Endodermal cell (in vitro differentiated cells): ENCODE measurements around the gene CAMK2D. TPM values are rescaled to one million over a fixed set of nuclear protein-coding genes. Genes with fewer than 3 reads are reported as not detected.

ENCODE experiments used
- DNase-seq: peaks from one replicate; pipeline ENCODE4 v3.0.0-alpha.2; 2017
- H3K27ac ChIP-seq: 2 replicates; pipeline ENCODE4 v1.5.1; 2013; ENCODE audit warnings: mild to moderate bottlenecking, low read depth, low read length, moderate library complexity
- H3K27me3 ChIP-seq: 2 replicates; pipeline ENCODE4 v1.6.1; 2013; ENCODE audit warnings: mild to moderate bottlenecking, low read length, moderate library complexity; ENCODE audit not compliant: insufficient read depth, control insufficient read depth, poor library complexity, severe bottlenecking
- H3K36me3 ChIP-seq: 2 replicates; pipeline ENCODE4 v1.7.0; 2013; ENCODE audit warnings: mild to moderate bottlenecking, low read length, moderate library complexity; ENCODE audit not compliant: control insufficient read depth, insufficient read depth
- H3K4me1 ChIP-seq: one replicate; pipeline ENCODE4 v1.7.0; 2013; ENCODE audit warnings: low read length; ENCODE audit not compliant: control insufficient read depth, insufficient read depth
- H3K4me3 ChIP-seq: 2 replicates; pipeline ENCODE4 v1.5.1; 2013; ENCODE audit warnings: mild to moderate bottlenecking, low read length, moderate library complexity
- H3K9ac ChIP-seq: 2 replicates; pipeline ENCODE4 v1.6.1; 2013; ENCODE audit warnings: mild to moderate bottlenecking, low read length, moderate library complexity; ENCODE audit not compliant: poor library complexity, severe bottlenecking; ENCODE audit errors: extremely low read depth
- H3K9me3 ChIP-seq: 2 replicates; pipeline ENCODE4 v1.6.1; 2013; ENCODE audit warnings: mild to moderate bottlenecking, low read length, moderate library complexity; ENCODE audit not compliant: control insufficient read depth
- H3K27ac Mint-ChIP-seq: 2 replicates; pipeline ENCODE4 v1.8.0; 2020; ENCODE audit warnings: mixed read lengths
- H3K27me3 Mint-ChIP-seq: 2 replicates; pipeline ENCODE4 v1.8.0; 2021; ENCODE audit warnings: mild to moderate bottlenecking, mixed read lengths; ENCODE audit not compliant: insufficient read depth
- H3K36me3 Mint-ChIP-seq: 2 replicates; pipeline ENCODE4 v1.8.0; 2020; ENCODE audit warnings: low read depth, mixed read lengths
- H3K4me1 Mint-ChIP-seq: 2 replicates; pipeline ENCODE4 v1.8.0; 2020; ENCODE audit warnings: mixed read lengths
- H3K4me3 Mint-ChIP-seq: 2 replicates; pipeline ENCODE4 v1.8.0; 2020; ENCODE audit warnings: mild to moderate bottlenecking, moderate library complexity, mixed read lengths
- H3K9me3 Mint-ChIP-seq: 2 replicates; pipeline ENCODE4 v1.8.0; 2020; ENCODE audit warnings: mild to moderate bottlenecking, mixed read lengths
- WGBS, 2 experiments: methylation state at CpG; one replicate each; pipeline versions ENCODE4 v1.1.5 to v1.1.7; 2013; ENCODE audit warnings: missing lambda C conversion rate in 2 of 2, mixed read lengths in 1 of 2; ENCODE audit not compliant: insufficient coverage in 1 of 2, insufficient read length in 1 of 2; 5-methylcytosine and 5-hydroxymethylcytosine counted together
- total RNA-seq, 2 donors: library from RNA; stranded (reverse); fragmentation: NEBNext Ultra II Directional in 1 of 2; extraction: Animal tissue kit (Norgen Biotek cat#: 25700) in 1 of 2; gene quantifications; 2 replicates in 1 of 2; 3 replicates in 1 of 2; pipeline ENCODE4 v1.2.1, GENCODE V29; 2021
- TF ChIP-seq, protein P1 (sequence below): fragments of 200-600 bp; sonication (generic); conservative IDR thresholded peaks from 2 replicates; pipeline ENCODE4 v1.5.0; 2021; ENCODE audit warnings: antibody characterized with exemption, mild to moderate bottlenecking

CAMK2D gene
- total RNA-seq, 2 donors from 2014 or later = 91.1 to 120 TPM

DNA sequence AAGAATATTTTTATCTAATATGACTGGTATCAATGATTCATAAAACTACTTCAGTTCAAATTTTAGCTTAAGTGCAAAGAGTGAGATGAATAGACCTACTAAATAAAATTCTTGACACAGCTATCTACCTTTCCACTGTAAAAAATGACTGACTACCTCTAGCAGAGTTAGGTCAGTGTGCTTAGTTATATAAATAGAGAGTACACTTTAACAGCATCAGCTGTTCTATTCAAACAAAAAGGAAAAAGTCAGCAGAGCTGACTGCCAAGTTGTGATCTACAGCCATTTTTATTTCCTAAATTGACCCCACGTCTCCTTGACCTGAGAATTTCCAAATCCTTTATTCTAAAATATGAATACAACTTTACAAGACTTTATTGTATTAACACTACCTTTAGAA lies 262.4 kb downstream of the CAMK2D start:
- H3K27ac ChIP-seq = no peak overlapping the region
- no peak overlapping the region for H3K9ac ChIP-seq
- H3K9me3 ChIP-seq = peaks cover 33% of the 10 kb centered on the region
- H3K36me3 ChIP-seq = peaks cover 81% of the 10 kb centered on the region
- no peaks in the 10 kb centered on the region for H3K27me3 ChIP-seq
- H3K27ac Mint-ChIP-seq = no peak overlapping the region
- H3K27me3 Mint-ChIP-seq = no peaks in the 10 kb centered on the region
- no peak for DNase-seq
- peaks cover 52% of the 10 kb centered on the region for H3K36me3 Mint-ChIP-seq
- TF ChIP-seq, protein P1, sequence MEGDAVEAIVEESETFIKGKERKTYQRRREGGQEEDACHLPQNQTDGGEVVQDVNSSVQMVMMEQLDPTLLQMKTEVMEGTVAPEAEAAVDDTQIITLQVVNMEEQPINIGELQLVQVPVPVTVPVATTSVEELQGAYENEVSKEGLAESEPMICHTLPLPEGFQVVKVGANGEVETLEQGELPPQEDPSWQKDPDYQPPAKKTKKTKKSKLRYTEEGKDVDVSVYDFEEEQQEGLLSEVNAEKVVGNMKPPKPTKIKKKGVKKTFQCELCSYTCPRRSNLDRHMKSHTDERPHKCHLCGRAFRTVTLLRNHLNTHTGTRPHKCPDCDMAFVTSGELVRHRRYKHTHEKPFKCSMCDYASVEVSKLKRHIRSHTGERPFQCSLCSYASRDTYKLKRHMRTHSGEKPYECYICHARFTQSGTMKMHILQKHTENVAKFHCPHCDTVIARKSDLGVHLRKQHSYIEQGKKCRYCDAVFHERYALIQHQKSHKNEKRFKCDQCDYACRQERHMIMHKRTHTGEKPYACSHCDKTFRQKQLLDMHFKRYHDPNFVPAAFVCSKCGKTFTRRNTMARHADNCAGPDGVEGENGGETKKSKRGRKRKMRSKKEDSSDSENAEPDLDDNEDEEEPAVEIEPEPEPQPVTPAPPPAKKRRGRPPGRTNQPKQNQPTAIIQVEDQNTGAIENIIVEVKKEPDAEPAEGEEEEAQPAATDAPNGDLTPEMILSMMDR = no peak
- H3K4me3 ChIP-seq = no peak overlapping the region
- no peaks in the 10 kb centered on the region for H3K4me1 Mint-ChIP-seq
- H3K4me3 Mint-ChIP-seq = no peak overlapping the region
- no peaks in the 10 kb centered on the region for H3K4me1 ChIP-seq
- WGBS, 2 experiments = 92% methylated on average over 1 of the region's 1 CpG; no CpG with 5 or more reads in 1 of the 2 experiments
- H3K9me3 Mint-ChIP-seq = peaks cover 25% of the 10 kb centered on the region

DNA sequence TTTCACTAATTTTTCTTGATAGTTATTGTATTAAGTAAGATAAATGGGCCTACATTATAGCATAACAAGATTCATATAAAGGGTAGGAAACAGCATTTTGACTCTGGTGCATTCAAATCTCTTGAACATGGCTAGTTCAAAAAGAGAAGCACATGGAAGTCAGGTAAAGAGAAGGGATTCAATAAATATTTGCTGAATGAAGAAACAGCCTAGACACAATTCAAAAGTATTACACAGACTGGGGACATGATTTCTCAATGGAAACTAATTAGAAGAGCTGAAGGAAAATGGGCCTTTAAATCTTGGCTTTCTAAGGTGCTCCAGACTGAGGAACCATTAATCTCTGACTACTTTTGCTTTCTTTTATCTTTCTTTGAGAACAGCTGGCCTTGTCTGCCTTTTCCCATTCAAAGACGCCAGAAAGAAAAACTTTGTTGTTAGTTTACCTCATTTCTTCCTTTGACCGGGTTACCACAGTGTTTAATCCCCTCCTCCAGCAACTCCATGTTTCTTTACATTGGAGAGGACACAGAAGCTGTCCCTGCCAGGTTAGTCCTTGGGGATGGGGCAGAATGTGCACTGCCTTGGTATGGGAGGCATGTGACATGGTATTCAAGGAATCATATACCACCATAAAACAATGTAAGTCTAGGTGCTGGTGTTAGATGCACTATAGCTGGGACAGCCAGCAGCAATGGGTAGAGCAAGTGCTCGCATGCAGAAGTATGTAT lies 264.2 kb downstream of the CAMK2D start:
- TF ChIP-seq, protein P1 = no peak
- no peaks in the 10 kb centered on the region for H3K27me3 ChIP-seq
- no peak overlapping the region for H3K27ac Mint-ChIP-seq
- peaks cover 32% of the 10 kb centered on the region for H3K9me3 Mint-ChIP-seq
- no peak overlapping the region for H3K27ac ChIP-seq
- WGBS, 2 experiments = 91 to 94% methylated on average over 3 of the region's 3 CpGs
- H3K4me3 ChIP-seq = no peak overlapping the region
- H3K4me1 Mint-ChIP-seq = no peaks in the 10 kb centered on the region
- H3K9me3 ChIP-seq = peaks cover 33% of the 10 kb centered on the region
- H3K4me1 ChIP-seq = no peaks in the 10 kb centered on the region
- peaks cover 52% of the 10 kb centered on the region for H3K36me3 Mint-ChIP-seq
- no peaks in the 10 kb centered on the region for H3K27me3 Mint-ChIP-seq
- peaks cover 66% of the 10 kb centered on the region for H3K36me3 ChIP-seq
- DNase-seq = no peak
- H3K4me3 Mint-ChIP-seq = no peak overlapping the region
- no peak overlapping the region for H3K9ac ChIP-seq

DNA sequence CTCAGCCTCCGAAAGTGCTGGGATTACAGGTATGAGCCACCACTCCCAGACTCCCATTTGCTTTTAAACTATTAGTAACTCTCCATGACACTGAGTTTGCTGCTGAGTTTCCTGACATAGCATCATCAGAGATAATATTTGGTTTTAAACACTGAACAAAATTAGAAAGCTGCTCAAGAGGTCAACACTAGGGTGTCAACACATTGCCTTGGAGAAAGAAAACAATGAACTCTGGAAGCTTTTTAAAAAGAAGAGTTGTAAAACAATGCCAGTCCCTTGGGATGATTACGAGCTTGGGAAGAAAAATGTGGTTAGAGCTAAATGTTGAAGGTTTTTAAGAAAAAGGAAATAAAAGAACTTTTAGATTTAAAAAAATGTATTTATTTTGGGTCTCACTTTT lies 264.8 kb downstream of the CAMK2D start:
- Histone ChIP-seq H3K4me1 (no peaks in the 10 kb centered on the region), H3K27me3 (no peaks in the 10 kb centered on the region), H3K27ac (no peak overlapping the region), H3K4me3 (no peak overlapping the region), H3K36me3 (peaks cover 64% of the 10 kb centered on the region), H3K9ac (no peak overlapping the region), H3K9me3 (peaks cover 33% of the 10 kb centered on the region)
- no peak for DNase-seq
- H3K4me1 Mint-ChIP-seq = no peaks in the 10 kb centered on the region
- H3K27me3 Mint-ChIP-seq = no peaks in the 10 kb centered on the region
- peaks cover 36% of the 10 kb centered on the region for H3K9me3 Mint-ChIP-seq
- TF ChIP-seq, protein P1 = no peak
- WGBS, 2 experiments = 44 to 50% methylated on average over 2 of the region's 2 CpGs
- peaks cover 53% of the 10 kb centered on the region for H3K36me3 Mint-ChIP-seq
- H3K4me3 Mint-ChIP-seq = no peak overlapping the region
- no peak overlapping the region for H3K27ac Mint-ChIP-seq
